Fibroblast of villous mesenchyme (primary cell): ENCODE measurements around the gene BCL2A1. TPM values are rescaled to one million over a fixed set of nuclear protein-coding genes. Genes with fewer than 3 reads are reported as not detected.
A peak's percentile ranks its signal among the peaks of the same experiment; 100 is the strongest.

ENCODE experiments used
- DNase-seq: peaks from one replicate; pipeline ENCODE4 v3.0.0-alpha.2; 2010; ENCODE audit warnings: low read depth
- H3K4me3 ChIP-seq: 2 replicates; pipeline ENCODE4 v1.5.1; 2011; ENCODE audit warnings: low read depth, mild to moderate bottlenecking, low read length
- total RNA-seq: library from RNA; depleted of rRNA; stranded (reverse); fragments of >200 nt; gene quantifications from 2 replicates; pipeline ENCODE4 v1.2.3, GENCODE V29; 2012
- TF ChIP-seq, protein P1 (sequence below): IDR thresholded peaks from 2 replicates; pipeline ENCODE4 v1.5.1; 2012; ENCODE audit warnings: low read depth, mild to moderate bottlenecking, low read length; ENCODE audit not compliant: insufficient read depth

BCL2A1 gene
- total RNA-seq, 1 donor, result not detected

GRCh38 chr15:79948095-79948695, 22.8 kb downstream of the BCL2A1 start:
- TF ChIP-seq, protein P1, sequence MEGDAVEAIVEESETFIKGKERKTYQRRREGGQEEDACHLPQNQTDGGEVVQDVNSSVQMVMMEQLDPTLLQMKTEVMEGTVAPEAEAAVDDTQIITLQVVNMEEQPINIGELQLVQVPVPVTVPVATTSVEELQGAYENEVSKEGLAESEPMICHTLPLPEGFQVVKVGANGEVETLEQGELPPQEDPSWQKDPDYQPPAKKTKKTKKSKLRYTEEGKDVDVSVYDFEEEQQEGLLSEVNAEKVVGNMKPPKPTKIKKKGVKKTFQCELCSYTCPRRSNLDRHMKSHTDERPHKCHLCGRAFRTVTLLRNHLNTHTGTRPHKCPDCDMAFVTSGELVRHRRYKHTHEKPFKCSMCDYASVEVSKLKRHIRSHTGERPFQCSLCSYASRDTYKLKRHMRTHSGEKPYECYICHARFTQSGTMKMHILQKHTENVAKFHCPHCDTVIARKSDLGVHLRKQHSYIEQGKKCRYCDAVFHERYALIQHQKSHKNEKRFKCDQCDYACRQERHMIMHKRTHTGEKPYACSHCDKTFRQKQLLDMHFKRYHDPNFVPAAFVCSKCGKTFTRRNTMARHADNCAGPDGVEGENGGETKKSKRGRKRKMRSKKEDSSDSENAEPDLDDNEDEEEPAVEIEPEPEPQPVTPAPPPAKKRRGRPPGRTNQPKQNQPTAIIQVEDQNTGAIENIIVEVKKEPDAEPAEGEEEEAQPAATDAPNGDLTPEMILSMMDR, result no peak
- H3K4me3 ChIP-seq, result no peak overlapping the region
- DNase-seq, result no peak

DNA sequence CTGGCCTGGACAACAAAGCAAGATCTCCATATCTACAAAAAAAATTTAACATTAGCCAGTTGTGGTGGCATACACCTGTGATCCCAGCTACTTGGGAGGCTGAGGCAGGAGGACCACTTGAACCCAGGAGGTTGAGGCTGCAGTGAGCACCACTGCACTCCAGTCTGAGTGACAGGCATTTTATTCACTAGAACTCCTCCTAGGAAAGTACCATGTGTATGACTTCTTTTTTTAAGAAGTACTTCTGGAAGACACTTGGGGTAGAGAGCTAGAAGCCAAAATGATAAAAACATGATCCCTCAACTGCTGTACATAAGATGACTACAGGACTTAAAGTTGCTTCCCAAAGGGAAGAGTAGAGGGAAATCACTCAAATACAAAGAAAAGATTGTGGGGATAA, 24.0 kb downstream of the BCL2A1 start:
- no peak overlapping the region for H3K4me3 ChIP-seq
- no peak for DNase-seq
- TF ChIP-seq, protein P1, result no peak

DNA sequence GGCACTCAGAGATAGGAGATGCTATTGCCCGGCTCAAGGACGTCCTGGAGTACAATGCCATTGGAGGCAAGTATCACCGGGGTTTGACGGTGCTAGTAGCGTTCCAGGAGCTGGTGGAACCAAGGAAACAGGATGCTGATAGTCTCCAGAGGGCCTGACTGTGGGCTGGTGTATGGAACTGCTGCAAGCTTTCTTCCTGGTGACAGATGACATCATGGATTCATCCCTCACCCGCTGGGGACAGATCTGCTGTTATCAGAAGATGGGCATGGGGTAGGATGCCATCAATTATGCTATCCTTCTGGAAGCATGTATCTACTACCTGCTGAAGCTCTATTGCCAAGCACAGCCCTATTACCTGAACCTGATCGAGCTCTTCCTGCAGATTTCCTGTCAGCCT, 26.4 kb downstream of the BCL2A1 start:
- TF ChIP-seq, protein P1, result no peak
- no peak for DNase-seq
- H3K4me3 ChIP-seq, result no peak overlapping the region

- H3K4me3 ChIP-seq, result no peak overlapping the region
- DNase-seq, result peak; percentile 63
- TF ChIP-seq, protein P1, result no peak
Observed at GRCh38 chr15:79943820-79944219, 27.2 kb downstream of the BCL2A1 start.

DNA sequence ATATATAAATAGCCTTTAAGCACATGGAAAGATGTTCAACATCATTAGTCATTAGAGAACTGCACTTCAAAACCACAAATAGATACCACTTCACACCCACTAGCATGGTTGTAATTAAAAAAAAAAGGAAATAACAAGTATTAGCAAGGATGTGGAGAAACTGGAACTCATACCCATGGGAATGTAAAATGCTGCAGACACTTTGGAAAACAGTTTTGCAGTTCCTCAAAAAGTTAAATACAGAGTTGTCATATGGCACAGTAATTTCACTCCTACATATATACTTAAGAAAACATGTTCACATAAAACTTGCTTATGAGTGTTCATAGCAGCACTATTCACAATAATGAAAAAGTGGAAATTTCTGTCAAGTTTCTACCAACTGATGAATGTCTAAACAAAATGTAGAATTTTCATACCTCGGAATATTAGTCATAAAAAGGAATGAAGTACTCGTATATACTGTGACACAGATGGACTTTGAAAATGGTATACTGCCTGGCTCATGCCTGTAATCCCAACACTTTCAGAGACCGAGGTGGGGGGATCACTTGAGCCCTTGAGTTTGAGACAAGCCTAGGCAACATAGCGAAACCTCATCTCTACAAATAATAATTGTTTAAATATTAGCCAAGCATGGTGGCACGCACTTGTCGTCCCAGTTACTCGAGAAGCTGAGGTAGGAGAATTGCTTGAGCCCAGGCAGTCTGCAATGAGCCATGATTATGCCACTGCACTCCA, 28.1 kb downstream of the BCL2A1 start:
- peak; percentile 40 for DNase-seq
- H3K4me3 ChIP-seq, result no peak overlapping the region
- TF ChIP-seq, protein P1, result no peak

- DNase-seq, result no peak
- H3K4me3 ChIP-seq, result no peak overlapping the region
- TF ChIP-seq, protein P1, result no peak
Observed at GRCh38 chr15:79939399-79939798, 31.6 kb downstream of the BCL2A1 start.
